K562 (cell line): ENCODE data around the gene CDC42EP5. TPM values are rescaled to one million over a fixed set of nuclear protein-coding genes. Genes with fewer than 3 reads are reported as not detected.

Source experiments
- ATAC-seq: fragments of 200-7000 bp; cut with Tn5 transposase; 3 replicates; pipeline ENCODE4 v1.9.1; 2020; ENCODE audit warnings: moderate library complexity
- BruUV-seq: library from RNA; stranded (reverse); fragments of 400-500 nt; replicated peaks from 2 replicates; lab custom pipeline; 2021; lab: Mats Ljungman, UMichigan
- CTCF ChIA-PET: fragments of 300-600 bp; formaldehyde crosslinking; extraction: SDS; loops from one replicate; lab custom pipeline; 2021; ENCODE audit warnings: low intra/inter-chr PET ratio; lab: Yijun Ruan, JAX
- POLR2A ChIA-PET: fragments of 300-600, 350-650 bp; sonication (Branson Sonifier 250); formaldehyde crosslinking; extraction: SDS; loops from one replicate; lab custom pipeline; 2021; ENCODE audit warnings: antibody characterized with exemption, inconsistent platforms; lab: Yijun Ruan, JAX
- DNase-seq, 4 experiments: peaks; one replicate each; pipeline versions ENCODE4 v3.0.0 to v3.0.0-alpha.2; 2011 to 2018; ENCODE audit warnings: low spot score in 3 of 4, mixed read lengths in 3 of 4; ENCODE audit errors: extremely low read depth in 1 of 4
- FAIRE-seq: peaks from 2 replicates; lab custom pipeline; 2011; peaks lifted over from hg19 to GRCh38; lab: Jason Lieb, UNC
- H2AFZ ChIP-seq: 2 replicates; pipeline ENCODE4 v1.6.0; 2011; ENCODE audit warnings: low read depth, low read length, control low read depth, inconsistent platforms
- H3K27ac ChIP-seq: fragments of 200-600 bp; 3 replicates; pipeline ENCODE4 v1.8.0; 2011; ENCODE audit warnings: low read depth, mild to moderate bottlenecking, control low read depth, inconsistent platforms, low read length, moderate library complexity, mixed read lengths; ENCODE audit errors: extremely low read depth
- H3K27me3 ChIP-seq, 2 experiments: fragments of 300-600 bp in 1 of 2; 2 replicates in 1 of 2; 3 replicates in 1 of 2; pipeline versions ENCODE4 v1.6.0 to v1.8.0; 2011; ENCODE audit warnings: inconsistent platforms in 2 of 2, low read length in 2 of 2, mild to moderate bottlenecking in 1 of 2, mixed read lengths in 1 of 2, moderate library complexity in 1 of 2; ENCODE audit not compliant: control insufficient read depth in 2 of 2, insufficient read depth in 2 of 2
- H3K36me3 ChIP-seq: fragments of 300-600 bp; 3 replicates; pipeline ENCODE4 v1.8.0; 2011; ENCODE audit warnings: mild to moderate bottlenecking, low read length, inconsistent platforms; ENCODE audit not compliant: control insufficient read depth, insufficient read depth
- H3K4me1 ChIP-seq, 2 experiments: fragments of 200-600 bp in 1 of 2; replicated peaks in 1 of 2; 2 replicates in 1 of 2; 3 replicates in 1 of 2; pipeline versions ENCODE4 v1.5.1 to v1.8.0; 2011; ENCODE audit warnings: inconsistent platforms in 2 of 2, low read length in 2 of 2, mild to moderate bottlenecking in 1 of 2, mixed read lengths in 1 of 2, moderate library complexity in 1 of 2; ENCODE audit not compliant: control insufficient read depth in 2 of 2, insufficient read depth in 2 of 2
- H3K4me2 ChIP-seq: 2 replicates; pipeline ENCODE4 v1.6.1; 2011; ENCODE audit warnings: low read length, control low read depth, inconsistent platforms, mixed read lengths; ENCODE audit not compliant: insufficient read depth
- H3K4me3 ChIP-seq: fragments of 200-600 bp; sonication (generic), shearing (Covaris generic); 2 replicates; pipeline ENCODE4 v1.5.1; 2016; ENCODE audit warnings: control low read depth, inconsistent platforms
- H3K79me2 ChIP-seq: fragments of 200-600 bp; 3 replicates; pipeline ENCODE4 v1.8.0; 2011; ENCODE audit warnings: low read length, inconsistent platforms; ENCODE audit not compliant: control insufficient read depth, insufficient read depth
- H3K9ac ChIP-seq, 2 experiments: 2 replicates each; pipeline versions ENCODE4 v1.6.0 to v1.6.1; 2011; ENCODE audit warnings: low read depth in 2 of 2, low read length in 2 of 2, control low read depth in 1 of 2, inconsistent platforms in 1 of 2, mild to moderate bottlenecking in 1 of 2, mixed read lengths in 1 of 2; ENCODE audit not compliant: insufficient read depth in 1 of 2
- H3K9me1 ChIP-seq: one replicate; pipeline ENCODE4 v1.6.0; 2011; ENCODE audit warnings: inconsistent platforms, mild to moderate bottlenecking, low read length, moderate library complexity; ENCODE audit not compliant: control insufficient read depth, insufficient read depth
- H3K9me3 ChIP-seq: replicated peaks from 2 replicates; pipeline ENCODE4 v1.5.1; 2011; ENCODE audit warnings: low read depth, low read length, inconsistent platforms; ENCODE audit not compliant: control insufficient read depth, insufficient read depth
- H4K20me1 ChIP-seq: replicated peaks from 2 replicates; pipeline ENCODE4 v1.6.1; 2011; ENCODE audit warnings: low read length, inconsistent platforms, mixed read lengths; ENCODE audit not compliant: control insufficient read depth, insufficient read depth
- E2F8 ChIP-seq: fragments of 450-650 bp; IDR thresholded peaks from 2 replicates; pipeline ENCODE4 v1.7.1; 2018; ENCODE audit warnings: mild to moderate bottlenecking, low read depth; ENCODE audit not compliant: partially characterized antibody
- IFI16 ChIP-seq: fragments of 250-450 bp; sonication (Bioruptor Pico); IDR thresholded peaks from 2 replicates; pipeline ENCODE4 v2.1.2; 2022; ENCODE audit warnings: mild to moderate bottlenecking, inconsistent platforms
- KDM4B ChIP-seq, 2 experiments: fragments of 450-650 bp in 1 of 2; sonication (generic) in 1 of 2; IDR thresholded peaks; 2 replicates each; pipeline ENCODE4 v1.6.1; 2016 to 2017; ENCODE audit warnings: borderline replicate concordance in 2 of 2, antibody characterized with exemption in 1 of 2, low read depth in 1 of 2, mild to moderate bottlenecking in 1 of 2
- ZKSCAN8 ChIP-seq: fragments of 200-800 bp; sonication (Bioruptor generic); IDR thresholded peaks from 2 replicates; pipeline ENCODE4 v1.6.1; 2016; ENCODE audit warnings: missing genetic modification characterization, missing compliant biosample characterization
- ZNF143 ChIP-seq: sonication (generic); formaldehyde crosslinking; IDR thresholded peaks from 2 replicates; pipeline ENCODE4 v1.9.0; 2022; ENCODE audit warnings: mild to moderate bottlenecking, missing genetic modification reagents
- ZNF431 ChIP-seq: sonication (generic); formaldehyde crosslinking; IDR thresholded peaks from 2 replicates; pipeline ENCODE4 v1.8.0; 2022; ENCODE audit warnings: mild to moderate bottlenecking, missing genetic modification reagents
- WGBS: fragments of 100-300 bp; shearing (Covaris generic); methylation state at CpG from one replicate; pipeline ENCODE4 v1.1.6; 2016; ENCODE audit warnings: low coverage, mixed read lengths; ENCODE audit not compliant: insufficient coverage; ENCODE audit errors: missing lambda C conversion rate; 5-methylcytosine and 5-hydroxymethylcytosine counted together
- in situ Hi-C: fragments of 300-500 bp; cut with MboI; formaldehyde crosslinking; loops from 4 replicates; pipeline ENCODE4 v1.15.0; 2018; ENCODE audit warnings: inconsistent platforms, mixed read lengths
- intact Hi-C: fragments of 100-400 bp; cut with micrococcal nuclease; formaldehyde crosslinking; loops from 2 replicates; pipeline ENCODE4 v1.14.2; 2022
- polyA plus RNA-seq, 8 experiments: library from polyadenylated mRNA; depleted of rRNA in 4 of 8; stranded (reverse) in 5 of 8; unstranded in 3 of 8; fragments of >200 nt; fragmentation: Nextera tagmentation in 2 of 8; fragmentation: Illumina TruSeq in 1 of 8; extraction: Ambion mirVana in 2 of 8; extraction: Trizol in 1 of 8; gene quantifications; 2 replicates each; pipeline versions ENCODE4 v1.2.1 to v1.2.3, GENCODE V29; 2011 to 2014; ENCODE audit warnings: inconsistent platforms in 1 of 8, missing spikeins in 1 of 8
- total RNA-seq, 7 experiments: library from RNA; depleted of rRNA in 6 of 7; stranded (reverse); fragments of >200 nt in 6 of 7; fragmentation: Illumina TruSeq in 2 of 7; extraction: Trizol in 2 of 7; gene quantifications; 2 replicates each; pipeline versions ENCODE4 v1.2.1 to v1.2.3, GENCODE V29; 2011 to 2021; ENCODE audit warnings: low replicate concordance in 1 of 7
- TF ChIP-seq, protein P1 (sequence below): fragments of 200-800 bp; sonication (Bioruptor generic); IDR thresholded peaks from 2 replicates; pipeline ENCODE4 v1.6.1; 2017; ENCODE audit warnings: missing genetic modification characterization, missing compliant biosample characterization
- TF ChIP-seq, protein P2 (sequence below): sonication (generic); formaldehyde crosslinking; IDR thresholded peaks from 2 replicates; pipeline ENCODE4 v1.4.0; 2020; ENCODE audit warnings: mild to moderate bottlenecking, missing genetic modification reagents
- TF ChIP-seq, protein P3 (sequence below), 2 experiments: fragments of 450-650 bp; IDR thresholded peaks; 2 replicates each; pipeline ENCODE4 v1.6.1; 2018; ENCODE audit warnings: mild to moderate bottlenecking in 2 of 2, low read depth in 1 of 2; ENCODE audit not compliant: partially characterized antibody in 2 of 2

CDC42EP5 gene
- total and polyA plus RNA-seq, 9 of the 15 experiments (the other 6 are each of a cell fraction or from before 2014, with no cell fraction given) = 0.15 to 0.38 TPM; not detected in 7

GRCh38 chr19:54448040-54448773 lies 24.9 kb downstream of the CDC42EP5 start:
- peak overlapping the region; percentile 97 for H3K27ac ChIP-seq
- H3K4me2 ChIP-seq = peak overlapping the region; percentile 88
- ATAC-seq = peak; percentile 60
- H3K4me1 ChIP-seq = peaks cover 19 to 34% of the 10 kb centered on the region in 2 experiments; a peak in 4 of 5 replicates
- CTCF ChIA-PET = no interaction called here
- peaks cover 70% of the 10 kb centered on the region for H3K79me2 ChIP-seq
- WGBS = 1% methylated on average over 34 of the region's 34 CpGs
- peak; percentile 80 for FAIRE-seq
- no peaks in the 10 kb centered on the region for H3K27me3 ChIP-seq
- peak overlapping the region; percentile 93 to 100 for H3K9ac ChIP-seq
- TSS peak; percentile 66 for BruUV-seq
- H3K36me3 ChIP-seq = peaks cover 55% of the 10 kb centered on the region
- H2AFZ ChIP-seq = peak overlapping the region; percentile 98
- no peaks in the 10 kb centered on the region for H3K9me3 ChIP-seq
- peak overlapping the region; percentile 72 for H3K4me3 ChIP-seq
- peaks cover 10% of the 10 kb centered on the region for H3K9me1 ChIP-seq
- intact Hi-C loops = no loop called here
- POLR2A ChIA-PET = interaction anchor here (0.6 to 3.3 kb wide), 14 partner anchors 8 to 512 kb away, joined by 3 to 16 read pairs (median 6); partner anchors contain the start of gene LENG9
- H4K20me1 ChIP-seq = peaks cover 23% of the 10 kb centered on the region
- peak; percentile 59 to 70 (median 68) for DNase-seq
- in situ Hi-C loops = no loop called here
- TF ChIP-seq ZNF143 (CRISPR knock-in tag) (peak; percentile 30; the same call in 1 of the 2 replicates), E2F8 (peak; percentile 23), IFI16 (CRISPR knock-in tag) (no peak), KDM4B (IDR thresholded peaks at IDR 0.05; ENCODE audit: borderline replicate concordance in 2 of 2, low read depth in 1 of 2) (0 out of 4 replicates have a peak, but pooled peaks of 1 of the 2 experiments have one; percentile 21), ZNF431 (0 out of 2 replicates have a peak, but pooled peaks have one; percentile 61), ZKSCAN8 (CRISPR knock-in tag) (peak; percentile 64)
- TF ChIP-seq, protein P1, sequence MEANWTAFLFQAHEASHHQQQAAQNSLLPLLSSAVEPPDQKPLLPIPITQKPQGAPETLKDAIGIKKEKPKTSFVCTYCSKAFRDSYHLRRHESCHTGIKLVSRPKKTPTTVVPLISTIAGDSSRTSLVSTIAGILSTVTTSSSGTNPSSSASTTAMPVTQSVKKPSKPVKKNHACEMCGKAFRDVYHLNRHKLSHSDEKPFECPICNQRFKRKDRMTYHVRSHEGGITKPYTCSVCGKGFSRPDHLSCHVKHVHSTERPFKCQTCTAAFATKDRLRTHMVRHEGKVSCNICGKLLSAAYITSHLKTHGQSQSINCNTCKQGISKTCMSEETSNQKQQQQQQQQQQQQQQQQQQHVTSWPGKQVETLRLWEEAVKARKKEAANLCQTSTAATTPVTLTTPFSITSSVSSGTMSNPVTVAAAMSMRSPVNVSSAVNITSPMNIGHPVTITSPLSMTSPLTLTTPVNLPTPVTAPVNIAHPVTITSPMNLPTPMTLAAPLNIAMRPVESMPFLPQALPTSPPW (CRISPR knock-in tag) = peak; percentile 59
- TF ChIP-seq, protein P2, sequence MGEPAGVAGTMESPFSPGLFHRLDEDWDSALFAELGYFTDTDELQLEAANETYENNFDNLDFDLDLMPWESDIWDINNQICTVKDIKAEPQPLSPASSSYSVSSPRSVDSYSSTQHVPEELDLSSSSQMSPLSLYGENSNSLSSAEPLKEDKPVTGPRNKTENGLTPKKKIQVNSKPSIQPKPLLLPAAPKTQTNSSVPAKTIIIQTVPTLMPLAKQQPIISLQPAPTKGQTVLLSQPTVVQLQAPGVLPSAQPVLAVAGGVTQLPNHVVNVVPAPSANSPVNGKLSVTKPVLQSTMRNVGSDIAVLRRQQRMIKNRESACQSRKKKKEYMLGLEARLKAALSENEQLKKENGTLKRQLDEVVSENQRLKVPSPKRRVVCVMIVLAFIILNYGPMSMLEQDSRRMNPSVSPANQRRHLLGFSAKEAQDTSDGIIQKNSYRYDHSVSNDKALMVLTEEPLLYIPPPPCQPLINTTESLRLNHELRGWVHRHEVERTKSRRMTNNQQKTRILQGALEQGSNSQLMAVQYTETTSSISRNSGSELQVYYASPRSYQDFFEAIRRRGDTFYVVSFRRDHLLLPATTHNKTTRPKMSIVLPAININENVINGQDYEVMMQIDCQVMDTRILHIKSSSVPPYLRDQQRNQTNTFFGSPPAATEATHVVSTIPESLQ (CRISPR knock-in tag) = no peak
- TF ChIP-seq, protein P3, sequence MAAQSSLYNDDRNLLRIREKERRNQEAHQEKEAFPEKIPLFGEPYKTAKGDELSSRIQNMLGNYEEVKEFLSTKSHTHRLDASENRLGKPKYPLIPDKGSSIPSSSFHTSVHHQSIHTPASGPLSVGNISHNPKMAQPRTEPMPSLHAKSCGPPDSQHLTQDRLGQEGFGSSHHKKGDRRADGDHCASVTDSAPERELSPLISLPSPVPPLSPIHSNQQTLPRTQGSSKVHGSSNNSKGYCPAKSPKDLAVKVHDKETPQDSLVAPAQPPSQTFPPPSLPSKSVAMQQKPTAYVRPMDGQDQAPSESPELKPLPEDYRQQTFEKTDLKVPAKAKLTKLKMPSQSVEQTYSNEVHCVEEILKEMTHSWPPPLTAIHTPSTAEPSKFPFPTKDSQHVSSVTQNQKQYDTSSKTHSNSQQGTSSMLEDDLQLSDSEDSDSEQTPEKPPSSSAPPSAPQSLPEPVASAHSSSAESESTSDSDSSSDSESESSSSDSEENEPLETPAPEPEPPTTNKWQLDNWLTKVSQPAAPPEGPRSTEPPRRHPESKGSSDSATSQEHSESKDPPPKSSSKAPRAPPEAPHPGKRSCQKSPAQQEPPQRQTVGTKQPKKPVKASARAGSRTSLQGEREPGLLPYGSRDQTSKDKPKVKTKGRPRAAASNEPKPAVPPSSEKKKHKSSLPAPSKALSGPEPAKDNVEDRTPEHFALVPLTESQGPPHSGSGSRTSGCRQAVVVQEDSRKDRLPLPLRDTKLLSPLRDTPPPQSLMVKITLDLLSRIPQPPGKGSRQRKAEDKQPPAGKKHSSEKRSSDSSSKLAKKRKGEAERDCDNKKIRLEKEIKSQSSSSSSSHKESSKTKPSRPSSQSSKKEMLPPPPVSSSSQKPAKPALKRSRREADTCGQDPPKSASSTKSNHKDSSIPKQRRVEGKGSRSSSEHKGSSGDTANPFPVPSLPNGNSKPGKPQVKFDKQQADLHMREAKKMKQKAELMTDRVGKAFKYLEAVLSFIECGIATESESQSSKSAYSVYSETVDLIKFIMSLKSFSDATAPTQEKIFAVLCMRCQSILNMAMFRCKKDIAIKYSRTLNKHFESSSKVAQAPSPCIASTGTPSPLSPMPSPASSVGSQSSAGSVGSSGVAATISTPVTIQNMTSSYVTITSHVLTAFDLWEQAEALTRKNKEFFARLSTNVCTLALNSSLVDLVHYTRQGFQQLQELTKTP (IDR thresholded peaks at IDR 0.05; ENCODE audit: low read depth in 1 of 2, partially characterized antibody in 2 of 2) = peak in 1 of 2 experiments; percentile 63
